ENCODE measurements around the gene ARHGEF40. TPM values are rescaled to one million over a fixed set of nuclear protein-coding genes. Genes with fewer than 3 reads are reported as not detected.

Gene ARHGEF40
- polyA plus RNA-seq, 1 donor (not counting 4 experiments of a cell fraction or from before 2014, with no cell fraction given) = 8.7 TPM

DNA sequence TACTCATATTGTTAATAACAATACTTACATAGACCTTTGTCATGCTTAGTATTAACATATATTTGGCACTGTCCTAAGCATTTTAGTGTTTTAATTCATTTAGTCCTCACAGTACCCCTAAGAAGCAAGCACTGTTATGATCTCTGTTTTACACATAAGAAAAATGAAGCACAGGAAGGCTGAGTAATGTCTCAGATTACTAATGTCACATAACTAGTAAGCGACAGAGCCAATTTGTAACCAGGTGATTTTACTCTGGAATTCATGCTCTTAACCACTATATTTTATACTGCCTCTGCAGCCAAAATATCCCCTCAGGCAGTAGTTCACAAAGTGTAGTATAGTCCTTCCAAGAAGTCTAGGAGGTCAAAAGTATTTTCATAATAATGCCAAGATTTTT is 51.0 kb downstream of the ARHGEF40 start:
- H4K20me1 ChIP-seq (ENCODE audit: control insufficient read depth, extremely low read depth, insufficient read depth, low read length) = no peaks in the 10 kb centered on the region
- H3K9me3 ChIP-seq (ENCODE audit: control insufficient read depth, low read depth, low read length) = no peaks in the 10 kb centered on the region
- no peaks in the 10 kb centered on the region for H3K79me2 ChIP-seq (ENCODE audit: control insufficient read depth, insufficient read depth, low read length)
- FAIRE-seq = no peak
- H3K27me3 ChIP-seq (ENCODE audit: control insufficient read depth, extremely low read depth, insufficient read depth, low read length) = no peaks in the 10 kb centered on the region
- H3K4me2 ChIP-seq (ENCODE audit: control insufficient read depth, extremely low read depth, insufficient read depth, low read depth, low read length) = no peak overlapping the region
- dilution Hi-C loops (cut with MboI; ENCODE audit: extremely low pct_ligation_motif_present, low sequenced_read_pairs) = no loop called here
- H2AFZ ChIP-seq (ENCODE audit: control insufficient read depth, low read length) = no peak overlapping the region
- H3K9me1 ChIP-seq (ENCODE audit: control insufficient read depth, extremely low read depth, insufficient read depth, low read length) = no peaks in the 10 kb centered on the region
- no peaks in the 10 kb centered on the region for H3K4me1 ChIP-seq (ENCODE audit: control insufficient read depth, extremely low read depth, insufficient read depth, low read length)
- no peak overlapping the region for H3K9ac ChIP-seq (ENCODE audit: control insufficient read depth, extremely low read depth, insufficient read depth, low read length)
- H3K27ac ChIP-seq (ENCODE audit: control insufficient read depth, insufficient read depth, low read length) = no peak overlapping the region
- DNase-seq (ENCODE audit: low read depth, low spot score) = no peak
- TF ChIP-seq EZH2 (IDR thresholded peaks at IDR 0.05; ENCODE audit: low read length) = no peak
- TF ChIP-seq, protein P1, sequence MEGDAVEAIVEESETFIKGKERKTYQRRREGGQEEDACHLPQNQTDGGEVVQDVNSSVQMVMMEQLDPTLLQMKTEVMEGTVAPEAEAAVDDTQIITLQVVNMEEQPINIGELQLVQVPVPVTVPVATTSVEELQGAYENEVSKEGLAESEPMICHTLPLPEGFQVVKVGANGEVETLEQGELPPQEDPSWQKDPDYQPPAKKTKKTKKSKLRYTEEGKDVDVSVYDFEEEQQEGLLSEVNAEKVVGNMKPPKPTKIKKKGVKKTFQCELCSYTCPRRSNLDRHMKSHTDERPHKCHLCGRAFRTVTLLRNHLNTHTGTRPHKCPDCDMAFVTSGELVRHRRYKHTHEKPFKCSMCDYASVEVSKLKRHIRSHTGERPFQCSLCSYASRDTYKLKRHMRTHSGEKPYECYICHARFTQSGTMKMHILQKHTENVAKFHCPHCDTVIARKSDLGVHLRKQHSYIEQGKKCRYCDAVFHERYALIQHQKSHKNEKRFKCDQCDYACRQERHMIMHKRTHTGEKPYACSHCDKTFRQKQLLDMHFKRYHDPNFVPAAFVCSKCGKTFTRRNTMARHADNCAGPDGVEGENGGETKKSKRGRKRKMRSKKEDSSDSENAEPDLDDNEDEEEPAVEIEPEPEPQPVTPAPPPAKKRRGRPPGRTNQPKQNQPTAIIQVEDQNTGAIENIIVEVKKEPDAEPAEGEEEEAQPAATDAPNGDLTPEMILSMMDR (optimal IDR thresholded peaks at IDR 0.05 in 1 of 3, IDR thresholded peaks at IDR 0.05 in 1 of 3, conservative IDR thresholded peaks at IDR 0.05 in 1 of 3; ENCODE audit: extremely low read depth in 1 of 3, insufficient read depth in 2 of 3, low read length in 3 of 3) = no peak
- no peaks in the 10 kb centered on the region for H3K36me3 ChIP-seq (ENCODE audit: control insufficient read depth in 2 of 2, extremely low read depth in 1 of 2, insufficient read depth in 2 of 2, low read length in 2 of 2)
- H3K4me3 ChIP-seq (ENCODE audit: control insufficient read depth in 2 of 3, extremely low read depth in 1 of 3, insufficient read depth in 2 of 3, low read depth in 1 of 3, low read length in 3 of 3) = no peak overlapping the region

DNA sequence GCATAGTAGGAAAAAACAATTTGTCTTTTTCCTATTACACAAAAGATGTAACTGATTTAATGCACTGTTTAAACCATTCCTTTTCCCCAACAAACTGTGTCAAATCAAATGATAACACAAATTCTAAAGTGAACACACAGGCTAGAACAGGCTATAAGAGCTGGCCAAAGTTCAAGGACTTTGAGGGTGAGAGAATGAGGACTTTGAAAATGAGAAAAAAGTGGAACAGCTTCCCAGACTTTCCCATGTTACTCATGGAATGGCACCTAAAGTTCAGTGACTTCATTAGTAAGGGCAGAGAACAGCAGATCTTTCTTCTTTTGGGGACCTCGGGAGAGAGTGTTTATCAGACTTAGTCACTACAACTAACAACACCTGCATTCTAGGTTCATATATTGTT is 53.3 kb downstream of the ARHGEF40 start:
- H3K27ac ChIP-seq (ENCODE audit: control insufficient read depth, insufficient read depth, low read length) = no peak overlapping the region
- no peak overlapping the region for H2AFZ ChIP-seq (ENCODE audit: control insufficient read depth, low read length)
- H3K4me2 ChIP-seq (ENCODE audit: control insufficient read depth, extremely low read depth, insufficient read depth, low read depth, low read length) = no peak overlapping the region
- H3K4me1 ChIP-seq (ENCODE audit: control insufficient read depth, extremely low read depth, insufficient read depth, low read length) = no peaks in the 10 kb centered on the region
- no peaks in the 10 kb centered on the region for H3K36me3 ChIP-seq (ENCODE audit: control insufficient read depth in 2 of 2, extremely low read depth in 1 of 2, insufficient read depth in 2 of 2, low read length in 2 of 2)
- no peaks in the 10 kb centered on the region for H3K9me1 ChIP-seq (ENCODE audit: control insufficient read depth, extremely low read depth, insufficient read depth, low read length)
- no peaks in the 10 kb centered on the region for H3K79me2 ChIP-seq (ENCODE audit: control insufficient read depth, insufficient read depth, low read length)
- H3K4me3 ChIP-seq (ENCODE audit: control insufficient read depth in 2 of 3, extremely low read depth in 1 of 3, insufficient read depth in 2 of 3, low read depth in 1 of 3, low read length in 3 of 3) = no peak overlapping the region
- FAIRE-seq = peak; percentile 51
- H4K20me1 ChIP-seq (ENCODE audit: control insufficient read depth, extremely low read depth, insufficient read depth, low read length) = no peaks in the 10 kb centered on the region
- H3K9me3 ChIP-seq (ENCODE audit: control insufficient read depth, low read depth, low read length) = no peaks in the 10 kb centered on the region
- H3K9ac ChIP-seq (ENCODE audit: control insufficient read depth, extremely low read depth, insufficient read depth, low read length) = no peak overlapping the region
- dilution Hi-C loops (cut with MboI; ENCODE audit: extremely low pct_ligation_motif_present, low sequenced_read_pairs) = no loop called here
- DNase-seq (ENCODE audit: low read depth, low spot score) = no peak
- TF ChIP-seq, protein P1 (optimal IDR thresholded peaks at IDR 0.05 in 1 of 3, IDR thresholded peaks at IDR 0.05 in 1 of 3, conservative IDR thresholded peaks at IDR 0.05 in 1 of 3; ENCODE audit: extremely low read depth in 1 of 3, insufficient read depth in 2 of 3, low read length in 3 of 3) = no peak
- no peak for TF ChIP-seq EZH2 (IDR thresholded peaks at IDR 0.05; ENCODE audit: low read length)
- H3K27me3 ChIP-seq (ENCODE audit: control insufficient read depth, extremely low read depth, insufficient read depth, low read length) = no peaks in the 10 kb centered on the region
